ENCODE results near the gene ARHGAP11B.
"Not testable (repeated sequence)": the region's sequence is repeated elsewhere in the genome, so short reads cannot be mapped to it uniquely, and the experiment has no call there.

ARHGAP11B gene

DNA sequence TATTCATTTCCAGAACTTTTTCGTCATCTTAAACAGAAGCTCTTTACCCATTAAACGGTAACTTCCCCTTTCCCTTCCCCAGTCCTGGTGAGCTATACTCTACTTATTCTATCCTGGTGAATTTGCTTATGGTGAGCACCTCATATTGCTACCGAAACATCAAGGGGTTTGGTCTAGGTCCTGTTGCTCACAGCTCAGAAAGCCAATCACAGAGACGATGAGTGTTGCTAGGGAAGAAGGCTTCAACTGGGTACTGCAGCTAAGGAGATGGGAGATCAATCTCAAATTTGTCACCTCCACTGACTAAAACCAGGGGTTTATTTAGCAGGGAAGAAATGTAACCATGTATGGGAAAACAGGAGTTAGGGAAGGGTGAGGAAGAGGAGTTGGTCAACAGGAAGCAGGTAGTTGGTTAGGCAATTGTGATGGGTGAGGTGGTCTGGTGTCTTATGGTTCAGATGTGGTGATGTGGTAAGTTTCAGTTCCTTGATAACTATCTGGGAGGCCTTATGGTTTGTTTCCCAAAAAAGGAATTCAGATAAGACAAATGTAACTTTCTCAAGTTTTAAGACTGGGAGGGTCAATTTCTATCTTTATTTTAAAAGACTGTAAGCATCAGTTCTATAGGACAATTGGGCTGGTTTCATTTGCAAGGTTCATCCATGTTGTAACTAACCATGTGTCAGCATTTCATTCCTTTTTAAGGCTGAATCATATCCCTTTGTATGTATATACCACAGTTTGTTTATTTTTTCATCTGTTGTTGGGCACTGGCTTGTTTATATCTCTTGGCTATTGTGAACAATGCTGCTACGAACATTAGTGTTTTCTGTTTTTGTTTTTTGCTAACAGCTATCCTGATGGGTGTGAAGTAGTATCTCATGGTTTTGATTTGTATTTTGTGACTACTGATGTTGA lies 24.3 kb downstream of the ARHGAP11B start:
- Mint-ChIP-seq H3K27ac (no peak overlapping the region), H3K4me3 (no peak overlapping the region), H3K4me1 (ENCODE audit: low read depth) (peaks cover 18% of the 10 kb centered on the region)

DNA sequence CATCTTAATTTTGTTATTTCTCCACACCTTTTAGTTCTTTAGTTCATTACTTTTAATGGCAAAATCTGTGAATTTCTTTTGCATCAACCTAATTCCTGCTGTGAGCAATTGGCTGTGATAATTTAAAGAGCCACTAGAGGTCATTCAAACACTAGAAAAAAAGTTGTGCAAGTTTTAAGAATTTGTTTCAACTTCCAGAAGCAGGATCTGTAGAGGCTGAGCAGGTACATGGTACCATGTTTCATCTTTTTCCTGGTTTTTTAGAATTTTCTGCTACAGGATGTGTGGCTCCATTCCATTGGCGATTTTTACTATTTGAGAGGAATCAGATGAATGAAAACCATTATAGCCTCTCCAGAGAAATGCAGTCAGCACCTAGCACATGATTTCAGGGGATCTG lies 35.2 kb downstream of the ARHGAP11B start:
- CTCF ChIA-PET: interaction anchor here (1.7 kb wide), 1 partner anchor 198 kb away, joined by 6 read pairs; no protein-coding TSS in a partner anchor
- ATAC-seq; H3K4me1 Mint-ChIP-seq (ENCODE audit: low read depth); H3K27ac Mint-ChIP-seq; DNase-seq; H3K27me3 Mint-ChIP-seq; H3K9me3 Mint-ChIP-seq; H3K4me3 Mint-ChIP-seq; POLR2A ChIA-PET; intact Hi-C loops (cut with micrococcal nuclease): not testable (repeated sequence)
- H3K36me3 Mint-ChIP-seq (ENCODE audit: low read depth): peaks cover 20% of the 10 kb centered on the region
- TF ChIP-seq, protein P1, sequence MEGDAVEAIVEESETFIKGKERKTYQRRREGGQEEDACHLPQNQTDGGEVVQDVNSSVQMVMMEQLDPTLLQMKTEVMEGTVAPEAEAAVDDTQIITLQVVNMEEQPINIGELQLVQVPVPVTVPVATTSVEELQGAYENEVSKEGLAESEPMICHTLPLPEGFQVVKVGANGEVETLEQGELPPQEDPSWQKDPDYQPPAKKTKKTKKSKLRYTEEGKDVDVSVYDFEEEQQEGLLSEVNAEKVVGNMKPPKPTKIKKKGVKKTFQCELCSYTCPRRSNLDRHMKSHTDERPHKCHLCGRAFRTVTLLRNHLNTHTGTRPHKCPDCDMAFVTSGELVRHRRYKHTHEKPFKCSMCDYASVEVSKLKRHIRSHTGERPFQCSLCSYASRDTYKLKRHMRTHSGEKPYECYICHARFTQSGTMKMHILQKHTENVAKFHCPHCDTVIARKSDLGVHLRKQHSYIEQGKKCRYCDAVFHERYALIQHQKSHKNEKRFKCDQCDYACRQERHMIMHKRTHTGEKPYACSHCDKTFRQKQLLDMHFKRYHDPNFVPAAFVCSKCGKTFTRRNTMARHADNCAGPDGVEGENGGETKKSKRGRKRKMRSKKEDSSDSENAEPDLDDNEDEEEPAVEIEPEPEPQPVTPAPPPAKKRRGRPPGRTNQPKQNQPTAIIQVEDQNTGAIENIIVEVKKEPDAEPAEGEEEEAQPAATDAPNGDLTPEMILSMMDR (IDR thresholded peaks at IDR 0.05): peak; percentile 57

More for the DNA sequence above, 24.3 kb downstream of the ARHGAP11B start:
- intact Hi-C loops (cut with micrococcal nuclease): no loop called here
- POLR2A ChIA-PET: no interaction called here
- DNase-seq (no peak), ATAC-seq (no peak)
- H3K27me3 Mint-ChIP-seq: no peaks in the 10 kb centered on the region
- CTCF ChIA-PET: no interaction called here
- TF ChIP-seq, protein P1 (IDR thresholded peaks at IDR 0.05): no peak
- peaks cover 45% of the 10 kb centered on the region for H3K36me3 Mint-ChIP-seq (ENCODE audit: low read depth)
- H3K9me3 Mint-ChIP-seq: no peaks in the 10 kb centered on the region

DNA sequence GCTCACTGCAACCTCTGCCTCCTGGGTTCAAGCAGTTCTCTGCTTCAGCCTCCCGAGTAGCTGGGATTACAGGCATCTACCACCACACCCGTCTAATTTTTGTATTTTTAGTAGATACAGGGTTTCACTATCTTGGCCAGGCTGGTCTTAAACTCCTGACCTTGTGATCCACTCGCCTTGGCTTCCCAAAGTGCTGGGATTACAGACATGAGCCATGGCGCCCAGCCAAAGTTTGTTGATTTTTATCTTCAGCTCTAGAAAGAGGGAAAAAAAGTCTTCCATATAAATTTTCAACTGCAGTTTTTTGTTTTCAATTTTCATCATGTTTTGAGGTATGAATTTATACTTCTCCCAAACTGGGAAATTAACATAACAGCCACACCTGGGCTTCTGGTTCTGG lies 43.7 kb downstream of the ARHGAP11B start:
- intact Hi-C loops (cut with micrococcal nuclease); H3K27me3 Mint-ChIP-seq; CTCF ChIA-PET; DNase-seq; H3K9me3 Mint-ChIP-seq; H3K27ac Mint-ChIP-seq; ATAC-seq; H3K4me1 Mint-ChIP-seq (ENCODE audit: low read depth); H3K4me3 Mint-ChIP-seq: not testable (repeated sequence)
- H3K36me3 Mint-ChIP-seq (ENCODE audit: low read depth): peaks cover 40% of the 10 kb centered on the region
- POLR2A ChIA-PET: interaction anchor here (0.6 kb wide), 1 partner anchor 27 kb away, joined by 3 read pairs; no protein-coding TSS in a partner anchor

DNA sequence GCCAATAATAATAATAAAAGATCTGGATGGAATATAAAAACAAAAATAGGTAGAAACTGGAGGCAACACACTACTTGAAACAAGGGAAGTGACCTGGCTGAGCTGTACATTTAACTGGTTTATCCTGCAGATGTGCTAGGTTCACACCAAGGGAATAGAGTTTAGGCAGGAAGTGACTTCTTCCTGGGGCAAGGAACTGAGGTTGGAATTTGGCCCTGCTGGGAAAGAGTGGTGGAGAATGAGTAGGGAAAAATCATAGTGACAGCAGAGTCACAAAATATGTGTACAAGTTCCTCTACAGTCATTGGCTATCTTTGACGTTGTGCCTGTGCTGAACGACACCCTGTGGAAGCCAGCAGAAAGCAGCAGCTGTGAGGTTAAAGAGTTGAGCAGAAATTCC lies 44.1 kb downstream of the ARHGAP11B start:
- ChIA-PET POLR2A (no interaction called here), CTCF (no interaction called here)
- intact Hi-C loops (cut with micrococcal nuclease): no loop called here
- Mint-ChIP-seq H3K27ac (no peak overlapping the region), H3K27me3 (no peaks in the 10 kb centered on the region), H3K4me1 (ENCODE audit: low read depth) (peaks cover 1% of the 10 kb centered on the region), H3K9me3 (no peaks in the 10 kb centered on the region), H3K36me3 (ENCODE audit: low read depth) (peaks cover 40% of the 10 kb centered on the region), H3K4me3 (no peak overlapping the region)
- ATAC-seq: no peak
- no peak for DNase-seq
- TF ChIP-seq, protein P1 (IDR thresholded peaks at IDR 0.05): no peak

DNA sequence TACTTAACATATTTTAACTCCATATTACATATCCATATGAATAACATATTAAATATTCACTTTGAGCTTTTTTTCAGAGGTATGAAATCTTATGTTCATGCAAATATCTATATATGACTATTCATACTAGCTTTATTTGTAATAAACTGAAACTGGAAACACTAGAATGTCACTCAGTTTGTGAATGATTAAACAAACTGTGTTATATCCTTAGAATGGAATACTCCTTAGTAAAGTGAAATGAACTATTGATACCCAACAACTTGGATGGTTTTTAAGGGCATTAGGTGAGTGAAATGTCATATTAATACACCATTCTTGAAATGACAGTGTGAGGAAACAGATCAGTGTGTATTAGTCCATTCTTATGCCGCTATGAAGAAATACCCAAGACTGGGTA lies 45.4 kb downstream of the ARHGAP11B start:
- H3K36me3 Mint-ChIP-seq (ENCODE audit: low read depth): peaks cover 38% of the 10 kb centered on the region
- DNase-seq (no peak), ATAC-seq (no peak)
- TF ChIP-seq, protein P1 (IDR thresholded peaks at IDR 0.05): no peak
- intact Hi-C loops (cut with micrococcal nuclease): no loop called here
- peaks cover 1% of the 10 kb centered on the region for H3K4me1 Mint-ChIP-seq (ENCODE audit: low read depth)
- POLR2A ChIA-PET: no interaction called here
- H3K4me3 Mint-ChIP-seq: no peak overlapping the region
- H3K9me3 Mint-ChIP-seq: no peaks in the 10 kb centered on the region
- H3K27me3 Mint-ChIP-seq: no peaks in the 10 kb centered on the region
- H3K27ac Mint-ChIP-seq: no peak overlapping the region
- CTCF ChIA-PET: no interaction called here

Measured in activated CD8-positive, alpha-beta T cell treated with anti-CD3 and anti-CD28 coated beads for 36 hours (primary cell).